Glutamatergic neuron (in vitro differentiated cells): ENCODE measurements around the gene SEC16B. TPM values are rescaled to one million over a fixed set of nuclear protein-coding genes. Genes with fewer than 3 reads are reported as not detected.

Experiments
- DNase-seq: peaks from one replicate; pipeline ENCODE4 v3.0.0; 2022
- H3K27ac Mint-ChIP-seq: one replicate; pipeline ENCODE4 v1.8.0; 2020; ENCODE audit warnings: mild to moderate bottlenecking, mixed read lengths, inconsistent platforms; ENCODE audit not compliant: unreplicated experiment
- H3K27me3 Mint-ChIP-seq: one replicate; pipeline ENCODE4 v1.8.0; 2020; ENCODE audit warnings: mild to moderate bottlenecking, moderate library complexity, mixed read lengths, inconsistent platforms; ENCODE audit not compliant: unreplicated experiment
- H3K36me3 Mint-ChIP-seq: one replicate; pipeline ENCODE4 v1.8.0; 2020; ENCODE audit warnings: mild to moderate bottlenecking, mixed read lengths, inconsistent platforms; ENCODE audit not compliant: unreplicated experiment
- H3K4me1 Mint-ChIP-seq: one replicate; pipeline ENCODE4 v1.8.0; 2020; ENCODE audit warnings: mild to moderate bottlenecking, low read depth, mixed read lengths, inconsistent platforms; ENCODE audit not compliant: unreplicated experiment
- H3K4me3 Mint-ChIP-seq: one replicate; pipeline ENCODE4 v1.8.0; 2020; ENCODE audit warnings: mild to moderate bottlenecking, mixed read lengths, inconsistent platforms; ENCODE audit not compliant: unreplicated experiment
- H3K9me3 Mint-ChIP-seq: one replicate; pipeline ENCODE4 v1.8.0; 2020; ENCODE audit warnings: mild to moderate bottlenecking, moderate library complexity, mixed read lengths, inconsistent platforms; ENCODE audit not compliant: unreplicated experiment
- total RNA-seq: library from RNA; stranded (reverse); fragmentation: NEBNext Ultra II Directional; extraction: Animal tissue kit (Norgen Biotek cat#: 25700); gene quantifications from one replicate; pipeline ENCODE4 v1.2.1, GENCODE V29; 2021; ENCODE audit not compliant: unreplicated experiment
- TF ChIP-seq, protein P1 (sequence below): fragments of 200-600 bp; sonication (generic); IDR thresholded peaks from one replicate; pipeline ENCODE4 v1.5.0; 2021; ENCODE audit not compliant: partially characterized antibody, unreplicated experiment

Gene SEC16B
- total RNA-seq, 1 donor from 2014 or later: 0.93 TPM

DNA sequence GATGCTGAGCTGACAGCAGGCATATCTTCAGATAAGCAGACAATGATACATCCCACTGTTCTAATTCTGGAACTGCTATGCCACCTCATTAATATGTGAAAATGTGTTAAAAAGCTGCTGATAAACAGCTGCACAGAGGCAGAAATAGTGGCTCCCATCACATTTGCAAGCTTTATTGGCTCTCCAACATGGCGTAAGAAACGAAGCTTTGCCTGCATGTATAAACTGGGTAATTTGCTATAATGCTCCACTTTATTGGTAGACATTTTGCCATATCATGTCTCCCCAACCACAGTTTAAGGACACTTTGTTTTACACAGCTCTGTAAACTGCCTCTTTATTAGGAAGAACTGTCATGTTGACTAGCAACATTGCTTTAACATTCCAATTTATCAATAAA is 49.8 kb downstream of the SEC16B start:
- no peak overlapping the region for H3K27ac Mint-ChIP-seq
- peaks cover 3% of the 10 kb centered on the region for H3K27me3 Mint-ChIP-seq
- H3K36me3 Mint-ChIP-seq: no peaks in the 10 kb centered on the region
- no peaks in the 10 kb centered on the region for H3K4me1 Mint-ChIP-seq
- TF ChIP-seq, protein P1, sequence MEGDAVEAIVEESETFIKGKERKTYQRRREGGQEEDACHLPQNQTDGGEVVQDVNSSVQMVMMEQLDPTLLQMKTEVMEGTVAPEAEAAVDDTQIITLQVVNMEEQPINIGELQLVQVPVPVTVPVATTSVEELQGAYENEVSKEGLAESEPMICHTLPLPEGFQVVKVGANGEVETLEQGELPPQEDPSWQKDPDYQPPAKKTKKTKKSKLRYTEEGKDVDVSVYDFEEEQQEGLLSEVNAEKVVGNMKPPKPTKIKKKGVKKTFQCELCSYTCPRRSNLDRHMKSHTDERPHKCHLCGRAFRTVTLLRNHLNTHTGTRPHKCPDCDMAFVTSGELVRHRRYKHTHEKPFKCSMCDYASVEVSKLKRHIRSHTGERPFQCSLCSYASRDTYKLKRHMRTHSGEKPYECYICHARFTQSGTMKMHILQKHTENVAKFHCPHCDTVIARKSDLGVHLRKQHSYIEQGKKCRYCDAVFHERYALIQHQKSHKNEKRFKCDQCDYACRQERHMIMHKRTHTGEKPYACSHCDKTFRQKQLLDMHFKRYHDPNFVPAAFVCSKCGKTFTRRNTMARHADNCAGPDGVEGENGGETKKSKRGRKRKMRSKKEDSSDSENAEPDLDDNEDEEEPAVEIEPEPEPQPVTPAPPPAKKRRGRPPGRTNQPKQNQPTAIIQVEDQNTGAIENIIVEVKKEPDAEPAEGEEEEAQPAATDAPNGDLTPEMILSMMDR: no peak
- H3K4me3 Mint-ChIP-seq: no peak overlapping the region
- no peak for DNase-seq
- H3K9me3 Mint-ChIP-seq: no peaks in the 10 kb centered on the region

DNA sequence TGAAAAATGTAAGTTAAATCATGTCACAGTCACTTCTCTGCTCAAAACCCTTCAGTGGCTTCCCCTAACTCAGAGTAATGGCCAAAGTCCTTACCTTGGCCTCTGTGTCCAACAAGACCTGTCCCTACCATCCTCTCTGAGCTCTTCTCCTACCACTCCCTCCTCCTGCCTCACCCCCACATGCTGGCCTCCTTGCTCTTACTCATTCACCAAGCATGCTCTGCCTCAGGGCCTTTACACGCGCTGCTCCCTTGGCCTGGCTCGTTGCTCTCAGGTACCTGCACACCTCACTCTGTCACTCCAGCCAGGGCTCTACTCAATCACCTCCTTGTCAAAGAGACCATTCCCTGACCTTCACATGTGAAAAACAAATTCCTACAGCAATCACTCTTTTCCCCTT is 54.2 kb downstream of the SEC16B start:
- Mint-ChIP-seq H3K27ac (no peak overlapping the region), H3K4me1 (no peaks in the 10 kb centered on the region), H3K9me3 (no peaks in the 10 kb centered on the region), H3K27me3 (peaks cover 4% of the 10 kb centered on the region), H3K36me3 (no peaks in the 10 kb centered on the region), H3K4me3 (no peak overlapping the region)
- no peak for DNase-seq
- TF ChIP-seq, protein P1: no peak

DNA sequence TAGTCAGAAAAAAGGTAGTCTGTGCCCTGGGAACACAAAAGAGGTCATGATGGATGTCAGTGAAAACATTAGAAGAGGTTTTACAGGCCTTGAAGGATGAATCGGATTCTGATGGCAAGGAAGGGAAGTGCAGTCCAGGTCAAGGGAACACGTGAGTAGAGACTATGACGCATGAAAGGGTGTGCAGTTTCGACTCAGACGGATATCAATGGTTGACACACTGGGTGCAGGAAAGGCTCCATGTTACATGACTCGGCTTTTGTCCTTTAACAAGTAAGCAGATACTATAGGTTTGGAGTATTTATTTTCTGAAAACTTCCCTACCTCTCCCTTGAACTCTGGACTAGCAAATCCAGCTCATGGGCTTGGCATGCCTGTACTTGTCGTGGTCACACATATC is 55.3 kb downstream of the SEC16B start:
- H3K4me1 Mint-ChIP-seq: no peaks in the 10 kb centered on the region

DNA sequence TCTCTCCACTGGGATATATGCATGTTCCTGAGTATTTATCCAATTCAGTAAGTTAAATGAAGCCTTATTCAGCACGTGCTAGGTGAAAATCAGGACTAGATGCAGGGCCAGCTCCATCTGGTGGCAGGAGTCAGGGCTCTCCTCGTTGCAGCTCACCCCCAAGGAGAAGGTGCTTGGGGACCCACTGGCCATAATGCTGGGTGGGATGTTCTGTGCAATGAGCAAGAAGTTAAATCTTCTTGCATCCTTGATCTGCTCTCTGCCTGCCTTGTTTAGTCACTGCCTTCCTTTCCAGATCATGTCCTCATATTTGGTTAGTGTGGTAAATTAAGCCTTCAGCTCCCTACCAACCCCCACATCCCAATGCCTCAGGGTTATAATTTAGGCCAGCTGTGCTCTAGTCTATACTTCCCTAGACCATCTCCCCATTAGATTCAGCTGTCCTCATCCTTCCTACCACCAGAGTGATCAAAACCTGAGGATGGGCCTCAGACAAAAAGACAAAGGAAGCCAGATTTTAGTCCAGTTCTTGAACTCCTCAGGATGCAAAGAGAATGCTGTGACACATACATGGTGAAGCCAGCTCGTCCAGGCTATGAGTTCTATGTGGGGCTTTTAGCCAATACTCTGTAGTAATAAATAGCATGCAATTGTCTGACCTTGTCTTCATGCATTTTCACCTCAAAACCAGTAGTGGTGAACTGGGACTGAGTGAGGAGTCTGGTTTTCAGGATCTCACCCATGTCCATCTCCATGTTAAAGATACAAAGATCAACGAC is 55.9 kb downstream of the SEC16B start:
- TF ChIP-seq, protein P1: no peak
- Mint-ChIP-seq H3K36me3 (peaks cover 5% of the 10 kb centered on the region), H3K4me1 (no peaks in the 10 kb centered on the region), H3K4me3 (no peak overlapping the region), H3K9me3 (no peaks in the 10 kb centered on the region), H3K27me3 (peaks cover 5% of the 10 kb centered on the region), H3K27ac (no peak overlapping the region)
- DNase-seq: peak; percentile 30

More for the DNA sequence above, 55.3 kb downstream of the SEC16B start:
- no peaks in the 10 kb centered on the region for H3K9me3 Mint-ChIP-seq
- H3K36me3 Mint-ChIP-seq: peaks cover 5% of the 10 kb centered on the region
- H3K27ac Mint-ChIP-seq: no peak overlapping the region
- no peak overlapping the region for H3K4me3 Mint-ChIP-seq
- TF ChIP-seq, protein P1: no peak
- DNase-seq: no peak
- H3K27me3 Mint-ChIP-seq: peaks cover 5% of the 10 kb centered on the region

DNA sequence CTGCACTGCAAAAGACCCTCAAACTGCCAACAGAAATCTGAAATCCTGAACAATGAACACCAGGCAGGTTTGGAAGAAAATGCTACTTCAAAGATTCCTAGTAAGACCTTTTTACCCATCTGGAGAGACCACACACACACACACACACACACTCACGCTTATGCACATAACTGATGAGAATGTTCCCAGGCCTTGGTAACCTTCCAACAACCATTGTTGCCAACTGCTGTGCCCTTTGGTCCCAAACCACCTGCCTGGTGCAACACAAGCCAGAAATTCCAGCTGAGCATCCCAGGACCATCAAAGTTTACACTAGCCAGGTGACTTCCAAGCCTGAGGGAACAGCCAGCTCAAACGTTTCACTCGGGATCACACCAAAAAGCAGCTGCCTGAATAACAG is 56.9 kb downstream of the SEC16B start:
- H3K4me3 Mint-ChIP-seq: no peak overlapping the region
- no peaks in the 10 kb centered on the region for H3K9me3 Mint-ChIP-seq
- DNase-seq: no peak
- H3K36me3 Mint-ChIP-seq: peaks cover 5% of the 10 kb centered on the region
- H3K4me1 Mint-ChIP-seq: no peaks in the 10 kb centered on the region
- H3K27me3 Mint-ChIP-seq: peaks cover 5% of the 10 kb centered on the region
- no peak overlapping the region for H3K27ac Mint-ChIP-seq
- TF ChIP-seq, protein P1: no peak
